ENCODE measurements around the gene ELMO1.

The ELMO1 gene

GRCh38 chr7:36916116-36916515 lies 532.5 kb downstream of the ELMO1 start:
- H4K20me1 ChIP-seq (ENCODE audit: insufficient read depth, low read length) = no peaks in the 10 kb centered on the region
- no peak overlapping the region for H2AFZ ChIP-seq (ENCODE audit: low read depth, low read length)
- H3K4me2 ChIP-seq (ENCODE audit: insufficient read depth, low read length) = no peak overlapping the region
- H3K9ac ChIP-seq (ENCODE audit: low read depth, low read length) = no peak overlapping the region
- no peak overlapping the region for H3K27ac ChIP-seq (ENCODE audit: low read length)
- ATAC-seq (ENCODE audit: insufficient read depth, low read depth) (no peak), DNase-seq (no peak)
- no peaks in the 10 kb centered on the region for H3K79me2 ChIP-seq (ENCODE audit: insufficient read depth, low read length)
- H3K4me1 ChIP-seq (ENCODE audit: insufficient read depth, low read length) = no peaks in the 10 kb centered on the region
- TF ChIP-seq CTCF (IDR thresholded peaks at IDR 0.05; ENCODE audit: borderline replicate concordance, extremely low read depth, low read length, poor library complexity, severe bottlenecking) (no peak), EZH2 (IDR thresholded peaks at IDR 0.05; ENCODE audit: borderline replicate concordance, low read depth, low read length, severe bottlenecking) (no peak)
- no peak overlapping the region for H3K4me3 ChIP-seq (ENCODE audit: low read depth in 1 of 2, low read length in 2 of 2)
- no peaks in the 10 kb centered on the region for H3K27me3 ChIP-seq (ENCODE audit: insufficient read depth, low read length, poor library complexity)
- no peaks in the 10 kb centered on the region for H3K9me3 ChIP-seq (ENCODE audit: insufficient read depth, low read length, severe bottlenecking)
- peaks cover under 1% of the 10 kb centered on the region; the same call in 1 of the 2 replicates for H3K36me3 ChIP-seq (ENCODE audit: insufficient read depth, low read length)

GRCh38 chr7:36911788-36912187 lies 536.9 kb downstream of the ELMO1 start:
- H3K9ac ChIP-seq (ENCODE audit: low read depth, low read length) = no peak overlapping the region
- H3K9me3 ChIP-seq (ENCODE audit: insufficient read depth, low read length, severe bottlenecking) = no peaks in the 10 kb centered on the region
- no peaks in the 10 kb centered on the region for H4K20me1 ChIP-seq (ENCODE audit: insufficient read depth, low read length)
- H2AFZ ChIP-seq (ENCODE audit: low read depth, low read length) = no peak overlapping the region
- ATAC-seq (ENCODE audit: insufficient read depth, low read depth) = no peak
- H3K4me2 ChIP-seq (ENCODE audit: insufficient read depth, low read length) = no peak overlapping the region
- no peaks in the 10 kb centered on the region for H3K79me2 ChIP-seq (ENCODE audit: insufficient read depth, low read length)
- H3K4me1 ChIP-seq (ENCODE audit: insufficient read depth, low read length) = no peaks in the 10 kb centered on the region
- no peak for TF ChIP-seq CTCF (IDR thresholded peaks at IDR 0.05; ENCODE audit: borderline replicate concordance, extremely low read depth, low read length, poor library complexity, severe bottlenecking)
- TF ChIP-seq EZH2 (IDR thresholded peaks at IDR 0.05; ENCODE audit: borderline replicate concordance, low read depth, low read length, severe bottlenecking) = no peak
- no peaks in the 10 kb centered on the region for H3K27me3 ChIP-seq (ENCODE audit: insufficient read depth, low read length, poor library complexity)
- H3K27ac ChIP-seq (ENCODE audit: low read length) = no peak overlapping the region
- H3K36me3 ChIP-seq (ENCODE audit: insufficient read depth, low read length) = peaks cover 6% of the 10 kb centered on the region; the same call in 1 of the 2 replicates
- no peak overlapping the region for H3K4me3 ChIP-seq (ENCODE audit: low read depth in 1 of 2, low read length in 2 of 2)
- DNase-seq = no peak

GRCh38 chr7:36910859-36911258 lies 537.8 kb downstream of the ELMO1 start:
- DNase-seq (no peak), ATAC-seq (ENCODE audit: insufficient read depth, low read depth) (no peak)
- TF ChIP-seq CTCF (IDR thresholded peaks at IDR 0.05; ENCODE audit: borderline replicate concordance, extremely low read depth, low read length, poor library complexity, severe bottlenecking) (no peak), EZH2 (IDR thresholded peaks at IDR 0.05; ENCODE audit: borderline replicate concordance, low read depth, low read length, severe bottlenecking) (no peak)
- no peak overlapping the region for H2AFZ ChIP-seq (ENCODE audit: low read depth, low read length)
- no peaks in the 10 kb centered on the region for H4K20me1 ChIP-seq (ENCODE audit: insufficient read depth, low read length)
- H3K27me3 ChIP-seq (ENCODE audit: insufficient read depth, low read length, poor library complexity) = no peaks in the 10 kb centered on the region
- no peak overlapping the region for H3K9ac ChIP-seq (ENCODE audit: low read depth, low read length)
- no peak overlapping the region for H3K4me2 ChIP-seq (ENCODE audit: insufficient read depth, low read length)
- H3K9me3 ChIP-seq (ENCODE audit: insufficient read depth, low read length, severe bottlenecking) = no peaks in the 10 kb centered on the region
- H3K79me2 ChIP-seq (ENCODE audit: insufficient read depth, low read length) = no peaks in the 10 kb centered on the region
- H3K36me3 ChIP-seq (ENCODE audit: insufficient read depth, low read length) = peaks cover 6% of the 10 kb centered on the region; the same call in 1 of the 2 replicates
- no peaks in the 10 kb centered on the region for H3K4me1 ChIP-seq (ENCODE audit: insufficient read depth, low read length)
- no peak overlapping the region for H3K4me3 ChIP-seq (ENCODE audit: low read depth in 1 of 2, low read length in 2 of 2)
- no peak overlapping the region for H3K27ac ChIP-seq (ENCODE audit: low read length)

DNA sequence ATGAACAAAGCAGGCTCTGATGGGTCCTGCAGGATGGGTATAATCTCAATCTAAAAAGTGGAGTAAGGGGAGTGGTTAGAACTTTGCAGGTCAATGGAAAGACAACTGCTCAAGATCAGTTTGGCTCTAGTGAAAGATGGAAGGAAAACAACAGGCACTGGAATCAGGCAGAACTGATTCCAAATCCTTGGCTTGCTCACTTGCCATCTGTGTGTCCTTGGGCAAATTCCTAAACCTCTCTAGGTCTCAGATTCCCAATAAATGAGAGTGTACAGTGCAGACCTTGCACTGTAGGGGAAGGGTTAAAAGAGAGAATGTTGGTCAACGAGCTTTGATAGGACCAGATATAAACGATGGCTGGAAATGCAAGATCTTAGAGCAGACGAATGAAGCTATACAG lies 538.3 kb downstream of the ELMO1 start:
- no peak overlapping the region for H3K9ac ChIP-seq (ENCODE audit: low read depth, low read length)
- no peak for ATAC-seq (ENCODE audit: insufficient read depth, low read depth)
- no peaks in the 10 kb centered on the region for H3K9me3 ChIP-seq (ENCODE audit: insufficient read depth, low read length, severe bottlenecking)
- H2AFZ ChIP-seq (ENCODE audit: low read depth, low read length) = no peak overlapping the region
- TF ChIP-seq CTCF (IDR thresholded peaks at IDR 0.05; ENCODE audit: borderline replicate concordance, extremely low read depth, low read length, poor library complexity, severe bottlenecking) (no peak), EZH2 (IDR thresholded peaks at IDR 0.05; ENCODE audit: borderline replicate concordance, low read depth, low read length, severe bottlenecking) (no peak)
- no peak overlapping the region for H3K4me2 ChIP-seq (ENCODE audit: insufficient read depth, low read length)
- no peaks in the 10 kb centered on the region for H3K27me3 ChIP-seq (ENCODE audit: insufficient read depth, low read length, poor library complexity)
- H3K4me1 ChIP-seq (ENCODE audit: insufficient read depth, low read length) = no peaks in the 10 kb centered on the region
- no peak for DNase-seq
- H3K27ac ChIP-seq (ENCODE audit: low read length) = no peak overlapping the region
- H3K4me3 ChIP-seq (ENCODE audit: low read depth in 1 of 2, low read length in 2 of 2) = no peak overlapping the region
- no peaks in the 10 kb centered on the region for H4K20me1 ChIP-seq (ENCODE audit: insufficient read depth, low read length)
- H3K36me3 ChIP-seq (ENCODE audit: insufficient read depth, low read length) = peaks cover 6% of the 10 kb centered on the region; the same call in 1 of the 2 replicates
- H3K79me2 ChIP-seq (ENCODE audit: insufficient read depth, low read length) = no peaks in the 10 kb centered on the region

Data from DND-41 (cell line).